GM19099 (cell line): ENCODE data around the gene MAPKBP1.

Source experiments
- POLR2A ChIP-seq: IDR thresholded peaks from 3 replicates; pipeline ENCODE4 v1.6.1; 2011; ENCODE audit warnings: low read depth; ENCODE audit not compliant: insufficient read length; ENCODE audit errors: extremely low read depth

The MAPKBP1 gene, protein sequence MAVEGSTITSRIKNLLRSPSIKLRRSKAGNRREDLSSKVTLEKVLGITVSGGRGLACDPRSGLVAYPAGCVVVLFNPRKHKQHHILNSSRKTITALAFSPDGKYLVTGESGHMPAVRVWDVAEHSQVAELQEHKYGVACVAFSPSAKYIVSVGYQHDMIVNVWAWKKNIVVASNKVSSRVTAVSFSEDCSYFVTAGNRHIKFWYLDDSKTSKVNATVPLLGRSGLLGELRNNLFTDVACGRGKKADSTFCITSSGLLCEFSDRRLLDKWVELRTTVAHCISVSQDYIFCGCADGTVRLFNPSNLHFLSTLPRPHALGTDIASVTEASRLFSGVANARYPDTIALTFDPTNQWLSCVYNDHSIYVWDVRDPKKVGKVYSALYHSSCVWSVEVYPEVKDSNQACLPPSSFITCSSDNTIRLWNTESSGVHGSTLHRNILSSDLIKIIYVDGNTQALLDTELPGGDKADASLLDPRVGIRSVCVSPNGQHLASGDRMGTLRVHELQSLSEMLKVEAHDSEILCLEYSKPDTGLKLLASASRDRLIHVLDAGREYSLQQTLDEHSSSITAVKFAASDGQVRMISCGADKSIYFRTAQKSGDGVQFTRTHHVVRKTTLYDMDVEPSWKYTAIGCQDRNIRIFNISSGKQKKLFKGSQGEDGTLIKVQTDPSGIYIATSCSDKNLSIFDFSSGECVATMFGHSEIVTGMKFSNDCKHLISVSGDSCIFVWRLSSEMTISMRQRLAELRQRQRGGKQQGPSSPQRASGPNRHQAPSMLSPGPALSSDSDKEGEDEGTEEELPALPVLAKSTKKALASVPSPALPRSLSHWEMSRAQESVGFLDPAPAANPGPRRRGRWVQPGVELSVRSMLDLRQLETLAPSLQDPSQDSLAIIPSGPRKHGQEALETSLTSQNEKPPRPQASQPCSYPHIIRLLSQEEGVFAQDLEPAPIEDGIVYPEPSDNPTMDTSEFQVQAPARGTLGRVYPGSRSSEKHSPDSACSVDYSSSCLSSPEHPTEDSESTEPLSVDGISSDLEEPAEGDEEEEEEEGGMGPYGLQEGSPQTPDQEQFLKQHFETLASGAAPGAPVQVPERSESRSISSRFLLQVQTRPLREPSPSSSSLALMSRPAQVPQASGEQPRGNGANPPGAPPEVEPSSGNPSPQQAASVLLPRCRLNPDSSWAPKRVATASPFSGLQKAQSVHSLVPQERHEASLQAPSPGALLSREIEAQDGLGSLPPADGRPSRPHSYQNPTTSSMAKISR (N-terminal part only)

DNA sequence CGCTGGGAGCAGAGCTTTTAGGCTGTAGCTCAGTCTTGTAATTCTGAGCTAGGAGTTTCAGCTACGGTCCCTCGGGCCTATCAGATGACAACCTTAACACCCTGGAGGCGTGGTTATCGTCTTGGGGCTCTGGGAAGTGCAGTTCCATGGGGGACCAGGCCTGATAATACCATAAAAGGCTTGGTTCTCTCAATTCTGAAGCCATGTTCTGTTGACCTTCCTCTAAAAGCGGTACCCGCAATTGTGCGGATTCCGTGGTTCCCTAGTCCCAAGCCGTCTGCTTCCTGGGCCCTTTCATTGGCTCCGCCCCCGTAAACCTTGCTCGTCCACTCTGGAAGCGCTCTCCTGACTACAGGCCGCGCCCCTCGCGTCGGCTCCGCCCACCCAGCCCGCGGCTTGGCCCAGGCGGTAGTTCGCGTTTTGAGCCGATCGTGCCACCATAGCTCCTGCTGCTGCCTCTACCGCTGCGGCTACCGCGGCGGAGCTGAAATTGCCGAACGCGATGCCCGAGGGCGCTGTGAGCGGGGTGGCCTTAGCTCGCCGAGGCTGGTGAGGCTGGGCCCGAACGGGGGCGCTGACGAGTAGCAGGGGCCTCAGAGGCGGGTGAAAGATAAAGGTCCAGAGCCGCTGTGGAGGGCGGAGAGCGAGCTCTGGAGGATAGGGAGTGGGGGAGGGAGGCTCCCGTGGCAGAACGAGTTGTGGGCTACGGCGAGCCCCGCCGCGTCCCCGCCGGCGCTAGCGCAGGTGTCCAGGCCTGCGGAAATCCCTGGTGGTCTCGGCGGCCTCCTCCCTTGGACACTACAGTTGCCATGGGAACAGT, at the start of gene MAPKBP1:
Gene MAPKBP1 (plus strand): TSS at position 423 of the 820 bp plus-strand sequence. CDS start 792 bp downstream, outside the sequence.
- peak; percentile 32 for TF ChIP-seq POLR2A

DNA sequence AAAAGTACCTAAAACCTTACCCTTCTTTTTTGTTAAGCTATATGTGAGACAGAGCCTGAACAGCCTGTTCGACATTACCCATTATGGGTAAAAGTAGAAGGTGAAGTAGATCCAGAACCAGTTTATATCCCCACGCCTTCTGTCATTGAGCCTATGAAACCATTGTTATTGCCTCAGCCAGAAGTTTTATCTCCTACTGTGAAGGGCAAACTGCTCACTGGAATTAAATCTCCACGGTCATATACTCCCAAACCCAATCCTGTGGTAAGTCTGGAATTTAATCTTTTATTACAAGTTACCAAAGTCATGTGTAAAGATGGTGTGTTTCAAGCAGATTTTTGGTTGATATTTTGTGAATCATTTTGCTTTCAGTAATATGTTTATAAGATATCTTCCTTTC, 47.1 kb upstream of the MAPKBP1 start:
- no peak for TF ChIP-seq POLR2A

DNA sequence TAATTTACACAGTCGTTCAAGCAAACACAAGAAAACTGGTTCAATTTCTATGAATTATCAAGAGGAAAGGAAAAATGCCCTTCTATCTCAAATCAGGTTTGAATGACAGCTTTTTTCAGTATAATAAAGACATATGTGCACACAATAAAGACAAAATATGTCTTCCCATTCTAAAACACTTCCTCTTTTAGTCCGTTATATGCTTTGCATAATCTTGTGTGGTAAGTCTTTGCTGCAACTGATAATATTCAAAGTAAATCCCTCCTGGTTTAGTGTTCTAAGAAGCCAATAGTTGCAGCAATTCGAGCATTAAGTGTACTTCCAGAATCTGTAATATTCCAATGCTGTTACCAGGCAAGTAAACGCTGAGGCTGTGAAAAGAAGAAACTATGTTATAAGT, 43.7 kb upstream of the MAPKBP1 start:
- TF ChIP-seq POLR2A = no peak

DNA sequence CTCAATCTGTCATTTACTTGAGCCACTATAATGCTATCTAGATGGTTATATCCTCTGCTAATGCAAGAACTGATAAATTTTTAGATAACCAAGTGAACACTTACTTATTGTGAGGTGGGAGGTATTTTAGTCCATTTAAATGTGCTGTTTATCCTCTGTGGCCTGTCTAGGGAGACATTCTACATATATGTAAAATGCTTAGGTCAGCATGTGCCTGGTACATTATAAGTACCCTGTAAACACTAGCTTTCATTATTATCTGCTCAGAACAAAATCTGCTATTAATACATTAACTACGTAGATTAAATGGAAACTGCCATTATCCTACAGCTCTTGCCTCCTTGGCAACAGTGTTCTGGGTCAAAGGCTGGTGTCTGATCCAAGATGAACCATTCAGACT, 41.8 kb upstream of the MAPKBP1 start:
- TF ChIP-seq POLR2A = no peak

DNA sequence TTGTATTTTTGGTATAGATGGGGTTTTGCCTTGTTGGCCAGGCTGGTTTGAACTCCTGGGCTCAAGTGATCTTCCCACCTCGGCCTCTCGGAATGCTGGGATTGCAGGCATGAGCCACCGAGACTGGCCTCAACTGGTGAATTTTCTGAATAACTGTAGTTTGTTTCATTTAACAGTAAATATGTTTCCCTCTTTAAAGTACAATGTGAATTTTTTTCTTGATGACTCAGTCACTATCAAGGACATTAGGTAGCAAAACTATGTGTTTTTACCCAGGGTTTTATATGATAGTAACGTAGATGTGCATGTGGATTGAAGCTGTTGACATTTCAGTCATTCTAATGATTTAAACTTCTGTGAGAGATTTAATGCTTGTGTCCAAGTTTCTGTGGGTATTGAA, 40.2 kb upstream of the MAPKBP1 start:
- TF ChIP-seq POLR2A = no peak

DNA sequence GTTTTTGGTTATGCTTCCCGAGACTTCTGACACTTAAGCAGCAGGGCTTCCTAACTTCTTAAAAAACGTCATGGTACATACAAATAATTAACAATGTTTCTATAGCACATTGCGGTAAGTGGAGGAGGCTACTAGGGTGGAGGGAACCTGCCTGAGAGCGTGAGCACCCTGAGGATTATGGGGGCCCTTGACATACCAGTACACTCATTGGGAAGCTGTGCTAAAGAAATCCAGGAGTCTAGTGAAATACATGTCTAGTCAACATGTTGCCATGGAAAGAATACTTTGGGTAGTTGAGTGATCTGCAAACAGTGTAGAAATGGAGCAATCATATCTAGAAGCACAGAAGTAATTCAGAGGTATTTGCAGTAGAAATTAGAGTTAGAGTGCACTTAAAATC, 39.2 kb upstream of the MAPKBP1 start:
- TF ChIP-seq POLR2A = no peak

DNA sequence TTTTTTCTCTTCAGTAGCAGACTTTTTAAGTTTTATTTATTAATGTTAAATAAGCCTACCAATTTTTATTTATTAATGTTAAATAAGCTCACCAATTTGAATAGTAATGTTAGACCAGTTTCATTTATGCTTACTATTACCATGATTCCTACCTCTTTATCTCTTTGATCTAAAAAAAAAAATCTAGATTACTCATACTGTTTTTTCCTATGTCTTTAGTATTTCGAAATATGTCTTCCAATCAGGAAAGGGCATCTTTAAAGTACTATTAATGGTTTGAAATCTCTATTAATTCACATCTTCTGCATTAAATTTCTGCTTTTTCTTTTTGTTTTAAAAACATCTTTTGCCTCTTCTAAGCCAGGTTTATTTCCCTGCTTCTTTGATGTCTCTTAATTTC, 27.5 kb upstream of the MAPKBP1 start:
- no peak for TF ChIP-seq POLR2A

DNA sequence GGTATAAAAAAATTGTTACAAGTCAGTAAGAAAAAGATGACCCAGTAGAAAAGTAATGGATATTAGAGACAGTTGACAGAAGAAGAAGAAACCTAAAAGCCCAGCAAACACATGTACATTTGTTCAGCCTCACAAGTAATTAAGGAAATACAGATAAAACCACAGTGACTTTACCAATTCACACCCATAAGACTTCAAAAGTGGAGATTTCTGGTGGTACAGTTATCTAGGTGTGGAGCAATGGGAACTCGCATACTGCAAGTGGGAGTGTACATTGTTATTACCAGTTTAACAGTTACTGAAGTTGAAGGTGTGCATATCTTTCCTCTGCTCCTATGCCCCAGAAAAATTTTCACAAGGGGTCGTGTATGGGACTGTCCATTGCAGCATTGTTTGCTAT, 18.1 kb upstream of the MAPKBP1 start:
- no peak for TF ChIP-seq POLR2A

DNA sequence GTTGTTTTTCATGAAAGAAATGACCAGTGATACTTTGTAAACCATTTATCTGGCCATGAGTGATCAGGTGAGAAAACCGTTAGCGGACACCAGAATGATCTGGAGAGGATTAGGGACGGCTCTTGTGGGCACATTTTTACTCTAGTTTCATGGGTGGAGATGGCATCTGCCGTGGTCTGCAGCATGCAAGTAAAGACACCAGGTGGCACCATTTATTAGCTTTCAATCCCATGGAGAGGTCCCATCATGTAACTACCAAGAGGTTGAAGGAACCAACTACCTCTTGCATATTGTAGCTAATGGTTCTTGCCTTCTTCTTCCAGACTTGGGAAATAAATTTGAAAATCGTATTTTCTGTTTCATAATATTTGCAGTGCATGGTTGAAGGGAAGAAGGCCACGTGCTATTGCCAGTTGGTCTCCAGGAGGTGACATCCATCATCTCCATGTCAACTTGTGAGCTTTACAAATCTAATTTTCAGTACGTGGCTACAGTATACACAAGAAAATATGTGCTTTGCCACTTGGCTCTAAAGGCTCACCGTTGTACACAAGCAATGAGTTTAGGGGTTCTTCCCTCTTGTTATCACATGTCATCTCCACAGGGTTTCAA, 1.5 kb upstream of the MAPKBP1 start:
- no peak for TF ChIP-seq POLR2A

DNA sequence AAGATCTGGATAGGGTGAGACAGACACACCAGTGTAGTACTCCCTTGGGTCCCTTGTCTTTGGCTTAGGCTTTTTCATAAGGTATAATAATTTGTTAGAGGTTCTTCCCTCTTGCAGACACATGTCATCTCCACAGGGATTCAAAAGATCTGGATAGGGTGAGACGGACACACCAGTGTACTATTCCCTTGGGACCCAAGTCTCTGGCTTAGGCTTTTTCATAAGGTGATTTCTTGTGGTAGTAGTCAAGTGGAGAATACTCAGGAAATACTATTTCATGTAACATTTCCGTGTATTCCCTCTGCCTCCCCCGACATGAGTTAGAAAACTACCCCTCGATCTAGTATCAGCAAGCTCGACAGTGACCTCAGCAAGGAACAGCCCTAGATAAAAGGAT, 954 bp upstream of the MAPKBP1 start:
- TF ChIP-seq POLR2A = no peak

DNA sequence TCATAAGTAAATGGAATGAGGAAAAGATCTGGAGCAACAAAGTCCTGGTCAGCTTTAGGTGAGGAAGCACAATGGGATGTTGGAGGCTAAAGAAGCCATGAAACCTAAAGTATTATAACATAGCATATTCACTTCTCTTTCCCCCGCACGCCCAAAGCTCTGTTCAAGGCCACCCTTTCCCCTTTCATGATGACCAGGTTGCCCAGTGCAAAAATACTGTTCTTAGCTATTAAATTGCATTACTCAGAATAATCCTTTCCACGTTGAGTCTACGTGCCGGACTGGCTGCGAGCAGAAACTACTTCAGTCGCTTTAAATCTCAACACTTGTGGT, 589 bp upstream of the MAPKBP1 start:
- peak; percentile 33 for TF ChIP-seq POLR2A

DNA sequence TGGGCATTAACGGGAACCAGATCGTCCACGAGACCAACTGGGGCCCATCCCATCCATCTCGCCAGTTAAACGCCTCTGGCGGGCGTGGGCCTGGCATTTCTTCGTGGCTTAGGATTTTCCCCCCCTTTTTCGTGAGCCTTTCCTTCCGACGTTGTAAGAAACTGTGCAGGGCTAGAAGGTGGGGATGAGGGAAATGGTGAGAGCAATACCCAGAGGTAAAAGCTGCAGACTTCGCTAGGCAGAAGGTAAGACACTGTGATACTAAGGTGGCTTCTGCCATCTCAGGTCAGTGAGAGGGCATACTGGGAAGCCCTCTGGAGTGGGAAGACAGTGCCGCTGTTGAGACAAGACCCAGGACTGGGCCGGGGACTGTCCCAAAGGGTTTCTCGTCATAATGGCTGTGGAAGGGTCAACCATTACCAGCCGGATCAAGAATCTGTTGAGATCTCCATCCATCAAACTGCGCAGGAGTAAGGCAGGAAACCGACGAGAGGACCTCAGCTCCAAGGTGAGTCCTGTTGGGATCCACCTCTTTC, 666 bp downstream of the MAPKBP1 start:
- no peak for TF ChIP-seq POLR2A

DNA sequence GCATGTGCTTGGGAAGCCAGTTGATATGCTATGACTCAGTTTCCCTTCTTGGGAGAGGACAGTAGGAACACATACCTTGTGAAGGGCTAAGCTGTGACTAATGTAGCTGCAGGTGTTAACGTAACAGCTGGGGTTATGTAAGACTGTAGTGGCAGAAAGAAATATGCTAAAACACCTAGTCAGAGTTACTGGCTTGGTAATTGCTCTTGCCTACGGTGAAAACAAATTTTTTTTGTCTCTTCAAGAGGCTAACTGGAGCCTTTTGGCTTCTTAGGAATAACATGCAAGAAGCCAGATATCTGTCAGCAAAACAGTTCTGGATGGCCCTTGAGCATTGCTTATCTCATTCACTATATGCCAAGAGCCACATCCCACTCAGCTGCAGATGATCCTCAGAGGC, 1.4 kb downstream of the MAPKBP1 start:
- TF ChIP-seq POLR2A = no peak
